ENCODE data around the gene LVRN.

The LVRN gene

GRCh38 chr5:116023619-116024018 is 61.3 kb downstream of the LVRN start:
- no peak for DNase-seq (ENCODE audit: low spot score)

- no peak for DNase-seq (ENCODE audit: low spot score)
These were observed 63.6 kb downstream of the LVRN start for GRCh38 chr5:116025866-116026265.

DNA sequence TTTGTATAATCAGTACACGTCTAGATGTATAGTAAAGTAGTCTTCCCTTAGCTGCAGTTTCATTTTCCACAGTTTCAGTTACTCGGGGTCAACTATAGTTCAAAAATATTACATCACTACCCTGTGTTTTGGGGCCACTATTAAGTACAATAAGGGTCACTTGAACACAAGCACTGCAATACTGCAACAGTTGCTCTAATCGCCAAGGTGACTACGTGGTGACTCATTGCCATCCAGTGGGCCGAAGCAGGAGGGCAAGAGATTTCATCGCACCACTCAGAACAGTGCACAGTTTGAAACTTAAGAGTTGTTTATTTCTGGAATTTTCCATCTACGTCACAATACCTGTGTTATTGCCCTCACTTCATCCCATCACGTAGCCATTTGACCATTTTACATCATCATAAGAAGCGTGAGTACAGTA is 69.8 kb downstream of the LVRN start, which contains the start of gene ARL14EPL:
TSS of gene ARL14EPL (plus strand) at position 379 of the 424 bp plus-strand sequence. CDS start 18,994 bp downstream, outside the sequence.
- DNase-seq (ENCODE audit: low spot score), result no peak

- DNase-seq (ENCODE audit: low spot score), result no peak
These were observed 70.7 kb downstream of the LVRN start for GRCh38 chr5:116032991-116033390.

GRCh38 chr5:116035123-116035522 is 72.8 kb downstream of the LVRN start:
- DNase-seq (ENCODE audit: low spot score), result no peak

DNA sequence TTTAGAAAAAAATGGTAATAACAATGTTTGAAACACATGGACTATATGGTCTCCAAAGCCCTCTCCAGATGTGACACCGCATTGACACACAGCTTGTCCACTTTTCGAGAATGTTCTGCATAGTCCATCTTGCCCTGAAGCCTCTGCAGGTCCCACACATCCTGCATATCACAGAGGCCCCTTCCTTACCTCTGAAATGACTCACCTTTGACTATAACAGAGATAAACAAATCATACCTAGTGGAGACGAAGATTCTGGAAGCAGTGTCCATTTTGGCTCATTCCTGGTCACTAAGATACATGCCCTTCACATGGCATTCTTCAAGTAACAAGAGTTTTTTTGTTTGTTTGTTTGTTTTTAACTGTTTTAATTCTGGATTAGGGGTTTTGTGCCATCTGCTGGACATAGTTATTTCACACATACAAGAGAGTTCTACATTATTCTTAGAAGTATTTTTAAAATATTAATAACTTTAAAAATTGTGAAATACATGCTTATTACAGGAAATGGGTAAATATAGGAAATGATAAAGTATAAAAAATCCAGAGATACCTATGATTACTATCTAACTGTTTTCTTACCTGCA is 75.1 kb downstream of the LVRN start:
- DNase-seq (ENCODE audit: low spot score), result no peak

DNA sequence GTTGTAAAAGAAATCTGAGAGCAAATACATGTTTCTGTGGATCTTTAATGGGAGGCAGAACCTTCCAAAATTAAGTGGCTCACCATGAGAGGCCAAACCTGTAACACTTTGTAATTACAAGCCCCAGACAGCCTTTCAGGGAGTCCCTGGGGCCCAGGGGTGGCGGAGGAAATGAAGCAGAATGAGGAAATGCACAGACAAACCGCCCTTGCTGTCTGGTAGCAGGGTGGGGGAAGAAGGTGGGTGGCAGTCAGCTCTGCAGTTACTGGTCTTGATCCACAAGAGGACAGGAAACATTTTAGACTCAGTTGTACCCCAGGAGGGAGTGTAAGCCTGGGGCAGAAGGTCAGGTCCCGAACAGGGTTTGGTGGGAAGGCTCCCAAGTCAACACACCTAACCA is 76.5 kb downstream of the LVRN start:
- no peak for DNase-seq (ENCODE audit: low spot score)

DNA sequence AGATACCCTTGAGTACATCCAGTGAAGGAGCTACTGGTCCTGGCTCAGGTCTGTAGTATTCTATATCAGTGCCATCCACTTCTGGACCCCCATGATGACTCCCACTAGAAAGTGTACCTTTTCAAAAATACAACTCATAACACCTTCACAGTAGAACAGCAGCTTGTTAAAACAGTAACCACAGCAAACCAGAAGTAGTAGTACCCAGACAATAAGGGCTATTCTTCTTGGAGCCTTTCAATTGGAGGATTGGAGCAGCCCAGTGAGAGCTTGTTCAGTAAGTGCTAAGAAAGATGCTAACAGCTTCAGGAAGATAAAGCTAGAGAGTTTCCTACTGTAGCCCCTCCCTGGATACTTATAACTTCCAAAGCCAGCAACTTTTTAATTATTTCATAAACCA is 80.1 kb downstream of the LVRN start:
- DNase-seq (ENCODE audit: low spot score), result no peak

DNA sequence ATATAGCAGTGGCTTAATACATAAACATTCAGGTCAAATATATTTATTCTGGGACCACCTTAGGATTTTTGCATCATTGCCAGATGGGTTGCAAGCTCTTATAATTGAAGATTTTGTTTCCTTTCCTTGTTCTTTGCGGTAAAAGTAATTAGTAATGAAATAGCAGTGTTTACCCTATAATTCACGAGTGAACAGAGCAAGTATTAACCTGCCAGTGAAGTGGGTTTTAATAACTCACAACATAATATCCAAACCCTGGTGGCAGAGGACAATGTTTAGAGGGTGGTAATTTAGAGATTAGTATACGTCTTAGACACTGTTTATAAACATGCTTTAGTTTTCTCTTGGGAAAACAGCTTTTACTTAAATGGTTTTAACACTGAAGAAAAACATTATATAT is 81.8 kb downstream of the LVRN start:
- DNase-seq (ENCODE audit: low spot score), result no peak

DNA sequence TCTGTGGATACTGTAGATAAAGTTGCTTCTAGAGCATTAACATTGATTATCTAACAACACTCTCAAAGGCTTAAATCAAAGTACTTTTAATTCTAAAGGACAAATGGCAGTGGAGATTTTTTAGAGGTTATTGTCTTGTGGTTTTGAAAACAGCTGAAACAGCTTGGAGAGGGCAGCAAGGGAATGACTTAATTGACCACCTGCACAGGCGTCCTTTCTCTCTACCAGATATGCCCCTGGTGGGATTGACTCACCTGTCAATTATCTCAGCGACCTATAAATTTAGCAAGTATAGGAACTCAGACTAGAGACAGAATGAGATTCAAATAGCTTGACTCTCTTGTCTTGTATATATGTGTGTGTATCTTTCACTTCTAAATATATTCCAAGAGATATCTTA is 83.5 kb downstream of the LVRN start:
- no peak for DNase-seq (ENCODE audit: low spot score)

DNA sequence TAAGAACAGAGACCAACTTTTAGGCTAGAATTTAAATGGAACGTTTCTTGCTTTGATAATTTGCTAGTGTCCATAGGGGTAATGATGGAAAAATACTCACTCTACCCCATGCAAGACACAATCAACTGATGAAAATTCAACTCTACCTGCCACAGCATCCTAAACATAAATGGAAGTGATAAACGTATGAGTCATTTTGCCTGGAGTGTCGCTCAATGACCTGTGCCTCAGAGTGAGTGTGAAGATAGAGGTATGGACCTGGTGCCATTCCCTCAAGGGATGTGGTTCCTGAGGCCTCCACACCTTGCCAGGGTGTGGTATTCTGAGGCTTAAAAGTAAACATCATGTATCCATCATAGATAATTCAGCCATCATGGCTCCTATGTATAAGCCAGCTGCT is 84.0 kb downstream of the LVRN start:
- DNase-seq (ENCODE audit: low spot score), result no peak

DNA sequence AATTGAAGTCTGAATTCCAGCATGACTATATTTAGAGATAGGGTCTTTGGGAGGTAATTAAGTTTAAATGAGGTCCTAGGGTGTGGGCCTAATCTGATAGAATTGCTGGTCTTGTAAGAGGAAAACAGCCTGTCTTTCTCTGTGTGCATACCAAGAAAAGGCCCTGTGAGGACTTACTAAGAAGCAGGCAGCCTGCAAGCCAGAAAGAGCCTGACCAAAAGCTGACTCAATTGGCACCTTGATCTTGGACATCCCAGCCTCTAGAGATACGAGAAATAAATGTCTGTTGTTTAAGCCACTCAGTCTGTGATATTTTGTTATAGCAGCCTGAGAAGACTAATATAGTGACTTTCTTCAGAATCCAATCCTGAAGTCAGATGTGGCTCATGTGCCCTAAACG is 84.5 kb downstream of the LVRN start:
- DNase-seq (ENCODE audit: low spot score), result no peak

DNA sequence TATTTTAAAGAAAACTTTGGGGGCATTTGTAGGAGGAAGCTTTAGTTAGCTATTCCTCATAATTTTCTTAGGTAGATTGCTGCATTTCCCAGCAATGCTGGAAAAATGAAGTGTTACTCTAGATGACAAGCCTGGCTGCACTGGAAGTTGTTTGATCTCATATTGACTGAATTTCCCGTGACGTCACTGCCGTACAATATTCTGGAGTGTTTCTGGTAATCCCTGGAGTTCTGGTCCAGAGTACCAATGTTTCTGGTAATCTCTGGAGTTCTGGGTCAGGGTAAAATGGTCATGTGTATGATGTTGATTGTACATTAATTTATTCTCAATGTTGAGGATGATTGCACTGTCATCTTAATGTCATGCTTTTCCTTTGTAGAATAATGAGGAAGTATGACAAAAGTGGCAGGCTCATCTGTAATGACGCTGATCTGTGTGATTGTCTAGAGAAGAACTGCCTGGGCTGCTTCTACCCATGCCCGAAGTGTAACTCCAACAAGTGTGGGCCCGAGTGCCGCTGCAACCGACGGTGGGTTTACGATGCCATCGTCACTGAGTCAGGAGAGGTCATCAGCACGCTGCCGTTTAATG is 96.2 kb downstream of the LVRN start:
- DNase-seq (ENCODE audit: low spot score), result no peak

DNA sequence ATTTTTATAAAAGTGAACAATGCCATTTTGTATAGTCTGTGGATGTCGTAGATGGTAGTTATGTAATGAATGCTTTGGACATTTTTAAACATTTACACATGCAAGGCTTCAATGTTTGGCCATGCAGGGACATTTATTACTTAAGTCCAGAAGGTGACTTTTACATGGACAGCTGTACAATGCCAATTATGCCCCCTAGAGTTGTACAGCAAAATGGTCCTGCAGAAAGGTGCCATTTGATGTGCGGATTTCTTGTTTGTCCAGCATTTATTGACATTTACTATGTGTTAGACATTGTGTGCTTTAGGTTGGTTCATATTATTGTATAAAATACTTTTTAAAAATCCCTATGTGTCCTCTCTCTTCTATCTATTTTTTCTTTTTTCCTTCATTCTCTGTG is 100.1 kb downstream of the LVRN start:
- no peak for DNase-seq (ENCODE audit: low spot score)

DNA sequence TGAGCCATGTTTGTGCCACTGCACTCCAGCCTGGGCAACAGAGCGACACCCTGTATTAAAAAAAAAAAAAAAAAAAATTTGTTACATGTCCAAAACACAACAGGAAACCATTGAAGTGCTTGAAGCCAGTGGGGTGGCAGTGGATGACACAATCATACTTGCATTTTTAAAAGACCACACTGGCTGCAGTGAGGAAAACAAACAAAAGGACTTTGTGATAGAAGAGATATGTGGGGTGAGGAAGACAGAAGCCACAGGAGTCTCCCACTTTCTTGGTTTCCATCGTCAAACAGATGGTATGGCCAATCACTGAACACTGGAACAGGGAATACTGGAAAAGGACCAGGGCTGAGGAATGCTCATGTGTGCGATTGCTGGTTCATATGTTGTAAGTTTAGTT is 101.7 kb downstream of the LVRN start:
- no peak for DNase-seq (ENCODE audit: low spot score)

GRCh38 chr5:116068028-116068632 is 105.9 kb downstream of the LVRN start:
- DNase-seq (ENCODE audit: low spot score), result no peak

DNA sequence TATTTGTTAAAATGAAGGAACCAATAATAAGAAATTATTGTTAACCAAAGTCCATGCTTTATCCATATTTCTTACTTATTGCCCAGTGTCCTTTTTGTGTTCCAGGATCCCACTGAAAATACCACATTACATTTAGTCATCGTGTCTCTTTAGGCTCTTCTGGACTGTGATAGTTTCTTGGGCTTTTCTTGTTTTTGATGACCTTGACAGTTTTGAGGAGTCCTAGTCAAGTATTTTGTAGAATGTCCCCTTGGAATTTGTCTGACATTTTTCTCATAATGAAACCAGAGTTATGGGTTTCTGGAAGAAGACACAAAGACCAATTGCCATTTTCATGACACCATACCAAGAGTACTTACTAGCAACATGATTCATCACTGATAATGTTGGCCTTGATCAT is 108.9 kb downstream of the LVRN start:
- DNase-seq (ENCODE audit: low spot score), result no peak

DNA sequence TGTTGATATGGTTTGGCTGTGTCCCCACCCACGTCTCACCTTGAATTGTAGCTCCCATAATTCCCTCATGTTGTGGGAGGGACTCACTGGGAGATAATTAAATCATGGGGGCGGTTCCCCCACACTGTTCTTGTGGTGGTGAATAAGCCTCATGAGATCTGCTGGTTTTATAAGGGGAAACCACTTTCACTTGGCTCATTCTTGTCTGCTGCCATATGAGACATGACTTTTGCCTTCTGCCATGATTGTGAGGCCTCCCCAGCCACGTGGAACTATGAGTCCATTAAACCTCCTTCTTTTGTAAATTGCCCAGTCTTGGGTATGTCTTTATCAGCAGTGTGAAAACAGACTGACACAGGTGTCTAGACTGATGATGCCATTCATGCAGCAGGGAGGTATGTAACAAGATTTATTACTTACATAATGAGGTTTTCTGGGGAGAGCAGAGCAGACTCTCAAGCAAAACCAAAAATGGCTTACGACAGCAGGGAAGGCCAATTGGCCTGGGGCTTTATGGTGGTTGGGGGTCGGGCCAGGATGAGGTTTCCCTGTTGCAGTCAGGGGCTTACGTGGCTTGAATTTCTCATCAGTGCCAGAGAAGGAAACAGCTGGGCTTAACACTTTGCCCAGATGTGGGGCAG is 113.0 kb downstream of the LVRN start:
- no peak for DNase-seq (ENCODE audit: low spot score)

- no peak for DNase-seq (ENCODE audit: low spot score)
These were observed 114.2 kb downstream of the LVRN start for GRCh38 chr5:116076496-116076895.

Data from ecto neural progenitor cell (in vitro differentiated cells).